Hepatocyte (in vitro differentiated cells): ENCODE results near the gene CCM2.

ENCODE experiments used
- EZH2phosphoT487 ChIP-seq: fragments of 200-600 bp; sonication (generic); IDR thresholded peaks from one replicate; pipeline ENCODE4 v1.6.1; 2018; ENCODE audit warnings: antibody characterized with exemption, mild to moderate bottlenecking, low read depth, moderate library complexity; ENCODE audit not compliant: unreplicated experiment, severe bottlenecking
- TF ChIP-seq, protein P1 (sequence below): fragments of 200-600 bp; sonication (generic); IDR thresholded peaks from 2 replicates; pipeline ENCODE4 v1.5.1; 2016; ENCODE audit warnings: antibody characterized with exemption, mild to moderate bottlenecking; ENCODE audit not compliant: poor library complexity

GRCh38 chr7:45015313-45015712 lies 15.3 kb downstream of the CCM2 start:
- TF ChIP-seq, protein P1, sequence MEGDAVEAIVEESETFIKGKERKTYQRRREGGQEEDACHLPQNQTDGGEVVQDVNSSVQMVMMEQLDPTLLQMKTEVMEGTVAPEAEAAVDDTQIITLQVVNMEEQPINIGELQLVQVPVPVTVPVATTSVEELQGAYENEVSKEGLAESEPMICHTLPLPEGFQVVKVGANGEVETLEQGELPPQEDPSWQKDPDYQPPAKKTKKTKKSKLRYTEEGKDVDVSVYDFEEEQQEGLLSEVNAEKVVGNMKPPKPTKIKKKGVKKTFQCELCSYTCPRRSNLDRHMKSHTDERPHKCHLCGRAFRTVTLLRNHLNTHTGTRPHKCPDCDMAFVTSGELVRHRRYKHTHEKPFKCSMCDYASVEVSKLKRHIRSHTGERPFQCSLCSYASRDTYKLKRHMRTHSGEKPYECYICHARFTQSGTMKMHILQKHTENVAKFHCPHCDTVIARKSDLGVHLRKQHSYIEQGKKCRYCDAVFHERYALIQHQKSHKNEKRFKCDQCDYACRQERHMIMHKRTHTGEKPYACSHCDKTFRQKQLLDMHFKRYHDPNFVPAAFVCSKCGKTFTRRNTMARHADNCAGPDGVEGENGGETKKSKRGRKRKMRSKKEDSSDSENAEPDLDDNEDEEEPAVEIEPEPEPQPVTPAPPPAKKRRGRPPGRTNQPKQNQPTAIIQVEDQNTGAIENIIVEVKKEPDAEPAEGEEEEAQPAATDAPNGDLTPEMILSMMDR: no peak
- no peak for TF ChIP-seq EZH2phosphoT487
